H1 (cell line): ENCODE data around the gene TIGIT. TPM values are rescaled to one million over a fixed set of nuclear protein-coding genes. Genes with fewer than 3 reads are reported as not detected.

Experiments used
- CTCF ChIA-PET: fragments of 300-600 bp; sonication (Branson Sonifier 250); formaldehyde crosslinking; loops from one replicate; lab custom pipeline; 2021; ENCODE audit not compliant: partially characterized antibody; lab: Charles Lee
- POLR2A ChIA-PET: fragments of 300-600 bp; sonication (Branson Sonifier 250); formaldehyde crosslinking; loops from one replicate; lab custom pipeline; 2021; ENCODE audit warnings: inconsistent platforms; ENCODE audit not compliant: partially characterized antibody; lab: Charles Lee
- DNase-seq, 2 experiments: peaks; one replicate each; pipeline versions ENCODE4 v3.0.0 to v3.0.0-alpha.2; 2010 to 2022; ENCODE audit warnings: low spot score in 2 of 2, low read depth in 1 of 2, mixed read lengths in 1 of 2
- FAIRE-seq: peaks from 2 replicates; lab custom pipeline; 2011; peaks lifted over from hg19 to GRCh38; lab: Jason Lieb, UNC
- H2AFZ ChIP-seq: 2 replicates; pipeline ENCODE4 v1.8.1; 2012; ENCODE audit warnings: low read length, inconsistent platforms
- H2AK5ac ChIP-seq: 2 replicates; pipeline ENCODE4 v1.6.1; 2013; ENCODE audit warnings: low read depth, low read length
- H2BK120ac ChIP-seq: replicated peaks from 2 replicates; pipeline ENCODE3; 2013; ENCODE audit warnings: low read depth, low read length, inconsistent platforms
- H2BK12ac ChIP-seq: 2 replicates; pipeline ENCODE4 v1.6.1; 2013; ENCODE audit warnings: low read depth, low read length
- H2BK15ac ChIP-seq: 2 replicates; pipeline ENCODE4 v1.6.1; 2013; ENCODE audit warnings: low read length
- H2BK20ac ChIP-seq: 2 replicates; pipeline ENCODE4 v1.6.1; 2013; ENCODE audit warnings: low read length
- H2BK5ac ChIP-seq: 2 replicates; pipeline ENCODE4 v1.6.1; 2013; ENCODE audit warnings: low read depth, low read length
- H3K14ac ChIP-seq: 2 replicates; pipeline ENCODE4 v1.6.1; 2013; ENCODE audit warnings: inconsistent platforms; ENCODE audit not compliant: insufficient read length
- H3K18ac ChIP-seq: 2 replicates; pipeline ENCODE4 v1.6.1; 2013; ENCODE audit warnings: low read length; ENCODE audit errors: extremely low read depth
- H3K23ac ChIP-seq: 2 replicates; pipeline ENCODE4 v1.6.1; 2013; ENCODE audit warnings: inconsistent platforms; ENCODE audit not compliant: insufficient read length
- H3K23me2 ChIP-seq: 2 replicates; pipeline ENCODE4 v1.6.1; 2013; ENCODE audit warnings: low read depth, low read length
- H3K27ac ChIP-seq: 2 replicates; pipeline ENCODE4 v1.6.1; 2011; ENCODE audit warnings: low read depth, low read length, inconsistent platforms
- H3K27me3 ChIP-seq, 4 experiments: replicated peaks in 1 of 4; 1 replicate in 1 of 4; 2 replicates in 3 of 4; pipeline versions ENCODE4 v1.6.1 to v1.8.1; 2011 to 2013; ENCODE audit warnings: low read length in 3 of 4, mild to moderate bottlenecking in 3 of 4, inconsistent platforms in 2 of 4, mixed read lengths in 2 of 4, moderate library complexity in 1 of 4; ENCODE audit not compliant: control insufficient read depth in 3 of 4, insufficient read depth in 3 of 4; ENCODE audit errors: extremely low read depth in 1 of 4
- H3K36me3 ChIP-seq, 4 experiments: 2 replicates each; pipeline versions ENCODE4 v1.6.1 to v1.8.1; 2011 to 2013; ENCODE audit warnings: mild to moderate bottlenecking in 4 of 4, low read length in 3 of 4, moderate library complexity in 2 of 4, control low read depth in 1 of 4, inconsistent platforms in 1 of 4; ENCODE audit not compliant: insufficient read depth in 4 of 4, control insufficient read depth in 2 of 4
- H3K4ac ChIP-seq: replicated peaks from 2 replicates; pipeline ENCODE3; 2013; ENCODE audit warnings: low read length, low read depth, mixed read lengths, inconsistent platforms; ENCODE audit not compliant: insufficient read length
- H3K4me1 ChIP-seq, 4 experiments: replicated peaks in 1 of 4; 1 replicate in 1 of 4; 2 replicates in 3 of 4; pipeline versions ENCODE4 v1.6.1 to v1.8.1; 2011 to 2013; ENCODE audit warnings: low read length in 3 of 4, inconsistent platforms in 2 of 4, mixed read lengths in 1 of 4; ENCODE audit not compliant: insufficient read depth in 4 of 4, control insufficient read depth in 3 of 4
- H3K4me2 ChIP-seq, 2 experiments: 2 replicates each; pipeline versions ENCODE4 v1.6.1 to v1.8.1; 2011 to 2013; ENCODE audit warnings: low read depth in 2 of 2, low read length in 2 of 2, control low read depth in 1 of 2, inconsistent platforms in 1 of 2, mild to moderate bottlenecking in 1 of 2; ENCODE audit not compliant: insufficient read depth in 1 of 2
- H3K4me3 ChIP-seq, 4 experiments: fragments of 200-600, 300-600 bp in 1 of 4; sonication (generic), shearing (Covaris generic), sonication (Bioruptor Twin) in 1 of 4; 2 replicates each; pipeline versions ENCODE4 v1.5.1 to v1.8.1; 2011 to 2016; ENCODE audit warnings: low read length in 4 of 4, low read depth in 3 of 4, control low read depth in 2 of 4, inconsistent platforms in 2 of 4, mild to moderate bottlenecking in 2 of 4, mixed read lengths in 1 of 4, moderate library complexity in 1 of 4; ENCODE audit not compliant: insufficient read depth in 2 of 4; ENCODE audit errors: extremely low read depth in 1 of 4
- H3K56ac ChIP-seq: replicated peaks from 2 replicates; pipeline ENCODE3; 2013; ENCODE audit warnings: low read depth, mild to moderate bottlenecking, mixed read lengths, low read length, inconsistent platforms; ENCODE audit not compliant: insufficient read length
- H3K79me1 ChIP-seq: 2 replicates; pipeline ENCODE4 v1.6.1; 2013; ENCODE audit warnings: low read depth, low read length, control low read depth
- H3K79me2 ChIP-seq, 2 experiments: 2 replicates each; pipeline versions ENCODE4 v1.6.1 to v1.8.1; 2012 to 2013; ENCODE audit warnings: low read length in 2 of 2, mild to moderate bottlenecking in 2 of 2, inconsistent platforms in 1 of 2; ENCODE audit not compliant: insufficient read depth in 2 of 2, control insufficient read depth in 1 of 2
- H3K9ac ChIP-seq, 4 experiments: replicated peaks in 1 of 4; 1 replicate in 1 of 4; 2 replicates in 3 of 4; pipeline versions ENCODE4 v1.6.1 to v1.8.1; 2011 to 2013; ENCODE audit warnings: low read depth in 3 of 4, low read length in 3 of 4, control low read depth in 2 of 4, mild to moderate bottlenecking in 2 of 4, moderate library complexity in 2 of 4, inconsistent platforms in 1 of 4; ENCODE audit errors: extremely low read depth in 1 of 4
- H3K9me3 ChIP-seq, 2 experiments: 2 replicates each; pipeline versions ENCODE4 v1.6.1 to v1.8.1; 2012 to 2013; ENCODE audit warnings: mild to moderate bottlenecking in 2 of 2, moderate library complexity in 2 of 2, control low read depth in 1 of 2, inconsistent platforms in 1 of 2, low read depth in 1 of 2, low read length in 1 of 2, mixed read lengths in 1 of 2; ENCODE audit not compliant: insufficient read depth in 2 of 2
- H4K20me1 ChIP-seq, 2 experiments: replicated peaks in 1 of 2; 2 replicates each; pipeline versions ENCODE3 to v1.8.1; 2011 to 2013; ENCODE audit warnings: inconsistent platforms in 2 of 2, low read length in 2 of 2, mild to moderate bottlenecking in 1 of 2; ENCODE audit not compliant: insufficient read depth in 2 of 2, control insufficient read depth in 1 of 2
- H4K5ac ChIP-seq: 2 replicates; pipeline ENCODE4 v1.6.1; 2013; ENCODE audit warnings: low read length, low read depth, mixed read lengths, inconsistent platforms; ENCODE audit not compliant: insufficient read length
- H4K8ac ChIP-seq: 2 replicates; pipeline ENCODE4 v1.8.0; 2013; ENCODE audit warnings: mild to moderate bottlenecking, moderate library complexity, low read length, inconsistent platforms; ENCODE audit not compliant: insufficient read depth; ENCODE audit errors: extremely low read depth
- H4K91ac ChIP-seq: replicated peaks from 2 replicates; pipeline ENCODE3; 2013; ENCODE audit warnings: low read length, mixed read lengths, inconsistent platforms; ENCODE audit not compliant: insufficient read length
- CEBPB ChIP-seq: IDR thresholded peaks from 2 replicates; pipeline ENCODE4 v1.6.1; 2012; ENCODE audit warnings: low read depth, low read length
- SP2 ChIP-seq: IDR thresholded peaks from 2 replicates; pipeline ENCODE4 v1.6.1; 2012; ENCODE audit warnings: mild to moderate bottlenecking, low read length, inconsistent platforms
- WGBS, 2 experiments: shearing (Covaris generic) in 1 of 2; methylation state at CpG; one replicate each; pipeline versions ENCODE4 v1.1.6 to v1.1.7; 2013 to 2015; ENCODE audit warnings: low lambda C conversion rate in 2 of 2, mixed read lengths in 2 of 2, inconsistent platforms in 1 of 2, low coverage in 1 of 2, missing lambda C conversion rate in 1 of 2; ENCODE audit not compliant: insufficient replicate concordance in 2 of 2, insufficient coverage in 1 of 2, insufficient read length in 1 of 2; ENCODE audit errors: extremely low coverage in 1 of 2, missing lambda C conversion rate in 1 of 2; 5-methylcytosine and 5-hydroxymethylcytosine counted together
- polyA plus RNA-seq, 7 experiments: library from polyadenylated mRNA; depleted of rRNA in 3 of 7; stranded (reverse) in 5 of 7; unstranded in 2 of 7; fragments of >200 nt in 5 of 7; fragments of 200-250 nt in 2 of 7; gene quantifications; 1 replicate in 5 of 7; 2 replicates in 1 of 7; 4 replicates in 1 of 7; pipeline versions ENCODE4 v1.2.1 to v1.2.3, GENCODE V29; 2011 to 2013; ENCODE audit warnings: missing spikeins in 2 of 7, mixed read lengths in 2 of 7
- total RNA-seq: library from RNA; stranded (reverse); fragmentation: NEBNext Ultra II Directional; extraction: Animal tissue kit (Norgen Biotek cat#: 25700); gene quantifications from 2 replicates; pipeline ENCODE4 v1.2.1, GENCODE V29; 2021

The TIGIT gene
- total and polyA plus RNA-seq, 2 of the 8 experiments (the other 6 are each of a cell fraction or from before 2014, with no cell fraction given) = 0.02 TPM; not detected in 1

- no peaks in the 10 kb centered on the region for H3K36me3 ChIP-seq
- H3K27ac ChIP-seq = no peak overlapping the region
- H2BK12ac ChIP-seq = no peak overlapping the region
- H3K23ac ChIP-seq = no peak overlapping the region
- TF ChIP-seq SP2 (no peak), CEBPB (no peak)
- H2BK5ac ChIP-seq = no peak overlapping the region
- CTCF ChIA-PET = interaction anchor here (0.5 to 1.4 kb wide), 4 partner anchors 9 to 1702 kb away, joined by 3 to 4 read pairs (median 4); no protein-coding TSS in a partner anchor
- H4K20me1 ChIP-seq = no peaks in the 10 kb centered on the region
- no peaks in the 10 kb centered on the region for H3K27me3 ChIP-seq
- no peak overlapping the region for H3K56ac ChIP-seq
- H2BK120ac ChIP-seq = no peak overlapping the region
- no peaks in the 10 kb centered on the region for H3K4me1 ChIP-seq
- FAIRE-seq = no peak
- H3K79me1 ChIP-seq = no peaks in the 10 kb centered on the region
- H3K9me3 ChIP-seq = no peaks in the 10 kb centered on the region
- no peak overlapping the region for H2BK15ac ChIP-seq
- no peak overlapping the region for H4K8ac ChIP-seq
- no peak overlapping the region for H3K4ac ChIP-seq
- H3K23me2 ChIP-seq = no peaks in the 10 kb centered on the region; the same call in 1 of the 2 replicates
- no peak overlapping the region for H2AFZ ChIP-seq
- H4K91ac ChIP-seq = no peak overlapping the region
- 72% methylated on average over 3 of the region's 3 CpGs; no CpG with 5 or more reads in 1 of the 2 experiments for WGBS, 2 experiments
- H3K14ac ChIP-seq = no peak overlapping the region
- no peaks in the 10 kb centered on the region for H3K79me2 ChIP-seq
- no peak overlapping the region for H4K5ac ChIP-seq
- no peak overlapping the region for H3K9ac ChIP-seq
- H2AK5ac ChIP-seq = no peak overlapping the region
- H3K4me2 ChIP-seq = no peak overlapping the region
- H3K4me3 ChIP-seq = no peak overlapping the region
- no peak overlapping the region for H3K18ac ChIP-seq
- POLR2A ChIA-PET = interaction anchor here (0.9 kb wide), 1 partner anchor 12 kb away, joined by 4 read pairs; no protein-coding TSS in a partner anchor
- no peak overlapping the region for H2BK20ac ChIP-seq
- no peak for DNase-seq
Observed at GRCh38 chr3:114307832-114308231, 14.0 kb downstream of the TIGIT start.
